CD4-positive, alpha-beta T cell treated with Interleukin-6 at 100 ng/mL for 8 hours (primary cell): ENCODE data around the gene UPK3A.
"Not testable (repeated sequence)": the region's sequence is repeated elsewhere in the genome, so short reads cannot be mapped to it uniquely, and the experiment has no call there.

ENCODE experiments used
- DNase-seq: peaks from one replicate; pipeline ENCODE4 v3.0.0-alpha.2; 2020; ENCODE audit warnings: mixed read lengths, low spot score

The UPK3A gene

GRCh38 chr22:45257941-45258340, 26.8 kb upstream of the UPK3A start:
- not testable (repeated sequence) for DNase-seq

GRCh38 chr22:45259754-45260394, 24.9 kb upstream of the UPK3A start:
- DNase-seq, result no peak

- DNase-seq, result not testable (repeated sequence)
These were observed 24.4 kb upstream of the UPK3A start for GRCh38 chr22:45260395-45260759.

- no peak for DNase-seq
These were observed 23.2 kb upstream of the UPK3A start for GRCh38 chr22:45261407-45262088.

DNA sequence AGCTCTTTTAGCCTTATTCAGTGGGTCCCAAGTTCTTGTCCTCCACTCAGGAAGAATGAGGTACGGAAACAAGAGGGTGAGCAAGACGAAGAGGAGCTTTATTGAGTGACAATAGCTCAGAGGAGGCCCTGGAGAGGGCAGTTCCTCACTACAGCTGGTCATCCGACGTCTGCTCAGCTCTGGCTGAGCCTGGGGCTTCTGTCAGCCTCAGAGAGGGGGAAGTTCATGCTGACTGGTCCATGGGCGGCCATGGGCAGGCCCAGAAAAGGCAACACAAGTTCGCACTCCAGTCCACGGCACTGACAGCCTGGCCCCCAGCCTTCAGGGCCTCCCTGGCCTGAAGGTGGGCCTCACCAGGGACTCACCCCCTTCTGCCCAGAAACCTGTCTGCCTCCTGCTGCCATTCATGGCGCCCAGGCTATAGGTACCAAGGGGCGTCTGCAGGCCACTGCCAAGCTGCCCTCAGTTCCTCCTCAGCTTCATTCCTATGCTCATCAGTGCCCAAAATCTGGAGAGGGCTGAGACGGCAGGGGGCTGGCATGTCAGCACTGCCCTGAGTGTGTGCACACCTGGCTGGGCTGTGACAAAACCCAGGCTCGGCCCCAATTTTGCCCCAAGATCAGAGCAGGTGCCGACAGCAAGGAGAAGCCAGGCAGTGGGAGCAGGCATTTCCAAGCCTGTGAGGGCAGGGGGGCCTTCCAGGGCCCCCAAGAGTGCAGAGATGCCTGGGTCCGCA, 22.4 kb upstream of the UPK3A start:
- DNase-seq, result no peak

DNA sequence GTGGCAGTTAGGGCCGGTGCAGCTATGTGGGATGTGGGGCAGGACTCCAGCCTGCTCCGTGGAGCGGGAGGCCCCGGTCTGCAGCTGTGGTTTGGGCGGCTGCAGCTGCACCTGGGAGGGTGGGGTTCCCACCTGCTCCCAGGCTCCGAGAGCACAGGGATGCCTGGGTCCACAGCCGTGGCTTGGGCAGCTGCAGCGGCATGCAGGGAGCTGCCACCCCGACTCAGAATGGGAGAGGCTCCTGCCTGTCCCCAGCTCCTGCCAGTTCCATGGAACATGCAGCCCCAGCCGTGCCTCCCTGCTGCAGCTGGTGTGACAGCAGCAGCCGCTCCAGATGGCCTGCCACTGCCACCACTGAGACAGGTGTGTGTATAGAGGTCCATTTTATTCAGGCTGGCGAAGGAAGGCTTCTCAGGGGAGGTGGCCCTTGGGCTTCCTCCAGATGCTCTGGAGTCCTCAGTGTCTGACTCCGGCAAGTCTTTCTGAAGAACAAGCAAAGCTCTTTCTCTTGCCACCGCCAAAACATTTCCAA, 21.8 kb upstream of the UPK3A start:
- DNase-seq, result no peak

GRCh38 chr22:45263463-45264269, 21.1 kb upstream of the UPK3A start:
- no peak for DNase-seq

- no peak for DNase-seq
These were observed 19.2 kb upstream of the UPK3A start for GRCh38 chr22:45265535-45265934.

DNA sequence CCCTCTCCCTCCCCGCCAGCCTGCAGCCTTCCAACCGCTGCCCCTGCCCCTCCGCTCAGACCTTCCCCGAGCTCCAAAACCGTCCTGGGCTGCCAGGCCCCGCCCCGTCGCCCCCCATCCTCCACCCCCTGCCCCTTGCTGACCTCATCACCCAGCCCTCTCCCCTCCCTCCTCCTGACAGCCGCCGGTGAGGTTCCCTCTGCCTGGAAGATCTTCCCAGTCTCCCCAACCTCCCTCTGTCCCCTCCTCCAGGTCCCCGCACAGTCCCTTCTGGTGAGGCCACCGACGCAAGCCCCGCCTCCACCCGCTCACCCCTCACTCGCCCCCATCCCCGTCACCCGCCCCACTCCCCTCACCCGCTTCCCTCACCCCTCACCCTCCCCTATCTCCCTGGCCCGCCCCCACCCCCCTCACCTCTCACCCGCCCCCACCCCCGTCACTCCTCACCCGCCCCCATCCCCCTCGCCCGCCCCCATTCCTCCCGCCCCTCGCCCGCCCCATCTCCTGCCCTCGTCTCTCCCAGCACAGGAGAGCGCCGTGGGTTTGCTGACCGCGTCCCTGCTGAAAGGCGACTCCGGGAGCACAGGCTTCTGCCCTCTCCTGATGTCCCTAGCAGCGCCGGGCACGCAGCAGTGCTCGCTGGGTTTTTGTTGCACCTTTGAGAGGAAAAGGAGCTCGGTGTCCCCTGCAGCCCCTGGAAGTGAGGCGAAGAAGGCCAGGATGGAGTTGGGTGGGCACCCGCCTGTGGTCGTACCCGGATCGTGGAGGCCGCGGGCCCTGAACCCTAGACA, 16.4 kb upstream of the UPK3A start:
- DNase-seq, result no peak

DNA sequence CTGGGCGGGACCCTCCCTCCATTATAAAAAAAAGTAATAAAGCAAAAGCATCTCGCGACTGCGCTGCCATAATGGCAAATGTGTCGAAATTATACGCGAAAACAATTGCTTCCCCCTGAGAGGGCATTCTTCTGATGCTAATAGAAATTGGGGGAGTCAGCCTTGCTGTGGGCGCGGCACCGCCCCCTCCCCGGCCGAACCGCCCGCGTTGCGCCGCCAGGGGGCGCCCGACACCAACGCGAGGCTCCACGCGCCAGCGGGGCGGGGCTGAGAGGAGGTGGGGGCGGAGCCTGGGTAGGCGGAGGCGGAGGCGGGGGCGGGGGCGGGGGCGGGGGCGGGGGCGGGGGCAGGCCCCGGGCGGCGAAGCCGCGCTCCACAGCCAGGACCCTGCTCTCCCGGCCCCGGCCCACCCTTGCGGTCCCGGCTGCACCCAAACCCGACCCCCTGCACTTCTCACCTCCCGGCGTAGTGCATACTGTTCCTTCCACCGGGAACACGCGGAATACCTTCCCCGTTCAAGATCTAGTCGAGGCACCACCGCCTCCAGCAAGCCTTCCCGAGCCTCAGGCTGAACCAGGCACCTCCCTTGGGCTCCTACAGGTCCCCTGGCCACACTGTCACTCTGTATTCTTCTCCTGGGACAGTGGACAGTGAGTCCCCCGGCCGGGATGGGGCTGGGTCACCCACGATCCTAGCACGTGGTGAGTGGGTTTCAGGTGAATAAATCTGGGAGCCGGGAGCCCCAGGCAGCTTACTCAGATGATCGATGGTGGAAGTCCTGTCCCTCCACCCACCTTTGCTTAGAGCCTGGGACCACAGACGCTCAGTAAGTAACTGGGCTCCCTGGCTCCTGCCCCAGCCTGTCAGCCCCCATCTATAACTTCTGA, 15.5 kb upstream of the UPK3A start:
- peak; percentile 85 for DNase-seq

DNA sequence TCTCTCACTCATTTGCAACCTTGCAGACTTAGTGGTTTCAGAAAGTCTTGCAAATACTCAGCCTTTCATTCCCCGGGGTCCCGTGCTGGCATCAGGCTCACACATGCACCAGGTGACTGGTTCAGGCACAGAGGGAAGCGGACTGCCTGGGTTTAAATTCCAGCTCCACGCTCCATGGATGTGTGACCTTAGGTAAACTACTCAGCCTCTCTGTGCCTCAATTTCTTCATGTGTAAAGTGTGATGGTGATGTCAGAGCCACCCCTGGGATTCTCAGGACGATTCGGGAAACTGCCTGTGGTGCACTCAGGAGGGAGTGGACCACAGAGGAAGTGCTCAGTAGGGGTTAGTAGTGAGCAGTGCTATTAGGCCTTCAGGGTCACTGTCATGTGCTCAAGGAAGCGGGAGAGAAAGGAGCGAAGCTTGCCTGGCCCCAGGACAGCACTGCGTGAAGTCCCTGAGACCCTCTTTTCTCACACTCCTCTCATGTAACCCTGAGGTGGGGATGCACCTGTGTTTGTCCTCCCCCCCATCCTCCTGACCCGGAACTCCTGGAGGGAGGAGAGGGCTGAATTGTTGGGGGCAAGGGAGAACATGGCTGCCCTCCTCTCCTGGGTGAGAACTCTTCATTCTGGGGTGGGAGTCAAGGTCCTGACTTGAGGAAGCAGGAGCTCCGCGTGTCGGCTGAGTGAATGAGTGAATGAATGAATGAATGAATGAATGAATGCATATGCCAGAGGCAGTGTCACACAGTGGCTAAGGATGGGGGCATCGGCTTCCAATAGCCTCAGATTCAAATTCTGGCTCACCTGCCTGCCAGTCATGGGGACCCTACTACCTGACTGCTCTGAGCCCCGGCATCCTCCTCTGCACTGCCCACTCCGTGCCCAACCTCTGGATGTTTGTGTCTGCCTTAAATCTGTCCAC, 14.4 kb upstream of the UPK3A start:
- no peak for DNase-seq

DNA sequence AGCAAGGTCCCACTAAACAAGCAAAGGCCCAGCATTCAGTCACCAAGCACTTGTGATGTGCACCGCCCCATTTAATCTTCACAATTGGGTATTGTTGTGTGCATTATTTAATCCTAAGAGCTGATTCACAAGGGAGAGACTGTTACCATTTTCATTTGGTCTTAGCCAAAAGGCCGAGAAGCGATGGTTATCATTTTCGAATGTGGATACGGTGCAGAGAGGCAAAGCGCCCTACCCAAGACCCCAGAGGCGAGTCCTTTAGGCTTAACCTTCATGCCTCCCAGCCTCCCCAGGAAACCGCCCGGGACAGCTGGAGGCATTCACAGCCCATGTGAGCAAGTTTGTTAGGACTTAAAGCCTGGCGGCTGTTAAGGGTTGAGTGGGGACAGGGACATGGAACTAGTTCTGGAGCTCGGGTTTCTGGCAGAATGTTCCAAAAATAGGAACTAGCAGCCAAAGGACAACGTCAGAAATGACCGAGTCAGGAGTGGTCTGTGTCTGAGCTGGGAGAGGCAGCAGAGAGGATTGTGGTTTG, 13.0 kb upstream of the UPK3A start:
- DNase-seq, result no peak

DNA sequence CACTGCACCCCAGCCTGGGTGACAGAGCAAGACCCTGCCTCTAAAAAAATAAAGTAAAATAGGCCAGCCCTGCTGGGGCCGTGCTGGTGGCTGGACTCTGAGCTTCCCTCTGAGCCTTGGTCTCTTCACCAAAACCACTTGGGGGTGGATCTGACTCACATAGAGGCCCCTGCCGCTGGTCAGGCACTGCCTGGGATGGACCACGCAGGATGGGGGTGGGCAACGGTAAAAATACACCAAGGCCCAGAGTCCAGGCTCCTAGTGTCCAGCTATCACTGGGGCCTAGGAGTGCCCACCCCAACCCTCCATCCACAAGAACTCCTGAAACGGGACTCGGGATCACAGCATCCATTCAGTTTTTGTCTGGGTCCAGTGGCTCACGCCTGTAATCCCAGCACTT, 12.3 kb upstream of the UPK3A start:
- no peak for DNase-seq

DNA sequence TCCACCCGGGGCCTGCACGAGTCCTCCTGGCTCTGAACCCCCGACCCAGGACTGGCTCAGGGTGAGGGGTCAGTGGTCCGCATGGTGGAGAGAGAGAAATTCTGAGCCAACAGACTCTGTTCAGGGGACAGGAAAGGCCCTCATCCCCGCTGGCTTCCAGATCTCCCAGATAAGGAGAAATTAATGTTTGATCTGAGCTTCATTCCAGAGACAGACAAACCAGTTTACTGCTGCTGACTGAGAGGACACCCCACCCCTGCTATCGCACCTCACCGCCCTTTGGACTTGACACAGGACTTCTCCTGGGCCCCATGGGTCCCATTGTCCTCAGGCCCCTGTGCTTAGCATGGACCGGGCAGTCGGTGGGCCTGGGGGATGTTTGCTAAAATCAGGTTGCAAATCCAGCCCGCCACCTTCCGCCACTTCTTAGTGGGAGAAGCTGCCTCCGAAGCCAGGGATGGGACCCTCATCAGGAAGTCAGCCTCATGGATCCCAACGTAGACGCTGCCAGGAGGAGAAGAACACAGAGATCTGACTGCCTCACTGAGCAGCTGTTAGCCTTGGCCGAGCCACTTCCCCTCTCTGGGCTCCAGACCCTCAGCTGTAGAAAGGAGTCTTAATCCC, 11.2 kb upstream of the UPK3A start:
- no peak for DNase-seq

- no peak for DNase-seq
These were observed 8.1 kb upstream of the UPK3A start for GRCh38 chr22:45276507-45277105.

- not testable (repeated sequence) for DNase-seq
These were observed 7.0 kb upstream of the UPK3A start for GRCh38 chr22:45277720-45278119.

GRCh38 chr22:45278125-45278524, 6.6 kb upstream of the UPK3A start:
- no peak for DNase-seq

DNA sequence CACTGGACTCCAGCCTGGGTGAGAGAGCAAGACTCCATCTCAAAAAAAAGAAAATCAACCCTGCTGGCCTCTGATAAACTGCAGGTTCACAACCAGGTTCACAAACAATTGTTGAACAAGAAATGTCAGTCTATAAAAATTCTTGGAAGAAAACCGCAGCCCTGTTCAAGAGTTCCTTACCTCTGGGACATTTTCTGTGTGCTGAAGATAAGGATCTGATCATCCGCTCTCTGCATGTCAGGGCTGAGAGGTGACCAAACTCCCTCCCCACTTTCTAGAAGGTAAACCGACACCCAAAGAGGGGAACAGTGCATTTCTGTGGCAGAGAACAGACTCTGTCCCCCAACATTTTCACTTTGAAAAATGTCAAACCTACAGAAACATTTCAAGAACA, 4.2 kb upstream of the UPK3A start:
- no peak for DNase-seq
